ENCODE results near the gene CLDN16. TPM values are rescaled to one million over a fixed set of nuclear protein-coding genes. Genes with fewer than 3 reads are reported as not detected.
A peak's percentile ranks its signal among the peaks of the same experiment; 100 is the strongest.

CLDN16 gene
- total and polyA plus RNA-seq, 2 experiments from 2014 or later = 0.11 TPM; not detected in 1

DNA sequence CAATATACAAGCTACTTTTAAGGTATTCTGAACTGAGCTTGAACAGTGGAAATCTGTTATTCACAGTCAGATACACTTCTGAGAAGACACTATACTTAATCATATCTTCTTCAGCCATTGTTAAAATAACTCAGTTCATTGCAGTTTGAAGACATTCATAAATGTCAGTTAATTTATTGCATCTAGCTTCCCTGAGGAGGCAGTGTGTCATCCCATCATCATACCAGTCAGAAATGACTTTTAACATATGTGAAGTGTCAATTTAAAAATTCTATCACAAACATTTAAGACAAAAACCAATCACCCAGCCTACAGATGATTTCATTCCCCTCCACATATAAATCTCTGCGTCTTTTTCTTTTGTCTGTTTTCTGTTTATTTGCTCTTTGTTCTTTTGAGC lies 54.3 kb downstream of the CLDN16 start:
- H3F3A ChIP-seq (ENCODE audit: insufficient read depth) = no peaks in the 10 kb centered on the region
- in situ Hi-C loops (cut with MboI) = loop anchor here (25.0 kb wide), 1 partner anchor 480 kb away; no protein-coding TSS in a partner anchor
- 59 to 78% methylated on average over 1 of the region's 1 CpG for WGBS, 2 experiments (ENCODE audit: low coverage in 1 of 2, low lambda C conversion rate in 2 of 2, missing lambda C conversion rate in 2 of 2)

DNA sequence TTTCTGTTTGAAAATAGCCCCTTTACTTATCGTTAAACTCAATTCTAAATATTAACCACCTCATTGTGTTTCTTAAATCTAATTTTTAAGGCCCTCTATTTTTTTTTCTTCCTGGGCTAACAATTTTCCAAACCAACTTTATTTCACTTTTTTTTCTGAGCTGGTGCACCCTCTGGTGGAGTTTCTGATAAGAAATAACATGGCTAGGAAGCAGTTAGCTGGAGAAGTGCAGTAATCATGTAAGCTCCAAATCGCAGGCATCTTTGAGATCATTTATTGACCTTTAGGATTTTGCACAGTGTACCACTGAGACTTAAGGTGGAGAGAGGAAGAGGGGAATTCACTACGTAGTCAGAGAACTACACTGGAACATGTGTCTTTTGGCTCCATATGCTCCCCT lies 55.3 kb downstream of the CLDN16 start:
- Histone ChIP-seq H4K20me1 (ENCODE audit: insufficient read depth) (no peaks in the 10 kb centered on the region), H3K27ac (no peak overlapping the region), H3F3A (ENCODE audit: insufficient read depth) (no peaks in the 10 kb centered on the region), H3K9me2 (ENCODE audit: insufficient read depth) (no peaks in the 10 kb centered on the region), H3K4me3 (no peak overlapping the region), H3K4me1 (ENCODE audit: insufficient read depth) (peaks cover 13% of the 10 kb centered on the region; the same call in 1 of the 2 replicates), H3K9ac (no peak overlapping the region), H2AFZ (peak overlapping the region; percentile 41), H3K9me3 (ENCODE audit: low read depth) (no peaks in the 10 kb centered on the region), H3K4me2 (ENCODE audit: unreplicated experiment) (no peak overlapping the region), H3K79me2 (ENCODE audit: insufficient read depth) (no peaks in the 10 kb centered on the region), H3K27me3 (replicated peaks; ENCODE audit: insufficient read depth) (no peaks in the 10 kb centered on the region), H3K36me3 (ENCODE audit: low read depth) (no peaks in the 10 kb centered on the region)
- 48 to 60% methylated on average over 3 of the region's 3 CpGs for WGBS, 2 experiments (ENCODE audit: low coverage in 1 of 2, low lambda C conversion rate in 2 of 2, missing lambda C conversion rate in 2 of 2)
- peak; percentile 59 for DNase-seq
- TF ChIP-seq EZH2 (IDR thresholded peaks at IDR 0.05; ENCODE audit: insufficient read depth, poor library complexity, severe bottlenecking) = no peak
- no peak for TF ChIP-seq EZH2phosphoT487 (IDR thresholded peaks at IDR 0.05; ENCODE audit: insufficient read depth, low read depth)
- in situ Hi-C loops (cut with MboI) = loop anchor here (25.0 kb wide), 1 partner anchor 481 kb away; no protein-coding TSS in a partner anchor

More for the DNA sequence above, 54.3 kb downstream of the CLDN16 start:
- Histone ChIP-seq H3K27me3 (replicated peaks; ENCODE audit: insufficient read depth) (no peaks in the 10 kb centered on the region), H3K27ac (no peak overlapping the region), H3K9me3 (ENCODE audit: low read depth) (no peaks in the 10 kb centered on the region), H3K4me2 (ENCODE audit: unreplicated experiment) (no peak overlapping the region), H2AFZ (no peak overlapping the region), H3K4me1 (ENCODE audit: insufficient read depth) (peaks cover 13% of the 10 kb centered on the region; the same call in 1 of the 2 replicates), H3K4me3 (no peak overlapping the region), H3K9me2 (ENCODE audit: insufficient read depth) (no peaks in the 10 kb centered on the region), H3K79me2 (ENCODE audit: insufficient read depth) (no peaks in the 10 kb centered on the region), H3K9ac (no peak overlapping the region), H4K20me1 (ENCODE audit: insufficient read depth) (no peaks in the 10 kb centered on the region), H3K36me3 (ENCODE audit: low read depth) (no peaks in the 10 kb centered on the region)
- TF ChIP-seq EZH2 (IDR thresholded peaks at IDR 0.05; ENCODE audit: insufficient read depth, poor library complexity, severe bottlenecking) (no peak), EZH2phosphoT487 (IDR thresholded peaks at IDR 0.05; ENCODE audit: insufficient read depth, low read depth) (no peak)
- no peak for DNase-seq

DNA sequence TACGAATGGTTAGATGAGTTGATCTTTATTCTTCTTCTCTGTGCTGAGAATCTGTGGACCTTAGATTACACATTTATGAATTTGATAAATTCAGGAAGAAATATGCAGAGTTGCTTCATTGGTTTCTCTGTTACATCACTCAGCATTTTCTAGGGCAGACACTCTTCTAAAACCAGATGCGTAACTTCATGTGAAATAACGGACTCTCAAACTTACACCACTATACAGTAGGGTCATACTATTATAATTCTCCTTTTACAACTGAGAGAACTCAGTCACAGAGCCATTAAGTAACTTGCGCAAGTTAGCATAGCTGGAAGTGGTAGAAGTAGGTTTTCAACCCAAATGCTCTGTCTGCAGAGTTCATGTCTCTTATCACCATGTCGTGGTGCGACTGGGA lies 56.0 kb downstream of the CLDN16 start:
- TF ChIP-seq EZH2 (IDR thresholded peaks at IDR 0.05; ENCODE audit: insufficient read depth, poor library complexity, severe bottlenecking) (no peak), EZH2phosphoT487 (IDR thresholded peaks at IDR 0.05; ENCODE audit: insufficient read depth, low read depth) (no peak)
- WGBS, 2 experiments (ENCODE audit: low coverage in 1 of 2, low lambda C conversion rate in 2 of 2, missing lambda C conversion rate in 2 of 2) = 98% methylated on average over 6 of the region's 6 CpGs
- no peak overlapping the region for H3K4me3 ChIP-seq

DNA sequence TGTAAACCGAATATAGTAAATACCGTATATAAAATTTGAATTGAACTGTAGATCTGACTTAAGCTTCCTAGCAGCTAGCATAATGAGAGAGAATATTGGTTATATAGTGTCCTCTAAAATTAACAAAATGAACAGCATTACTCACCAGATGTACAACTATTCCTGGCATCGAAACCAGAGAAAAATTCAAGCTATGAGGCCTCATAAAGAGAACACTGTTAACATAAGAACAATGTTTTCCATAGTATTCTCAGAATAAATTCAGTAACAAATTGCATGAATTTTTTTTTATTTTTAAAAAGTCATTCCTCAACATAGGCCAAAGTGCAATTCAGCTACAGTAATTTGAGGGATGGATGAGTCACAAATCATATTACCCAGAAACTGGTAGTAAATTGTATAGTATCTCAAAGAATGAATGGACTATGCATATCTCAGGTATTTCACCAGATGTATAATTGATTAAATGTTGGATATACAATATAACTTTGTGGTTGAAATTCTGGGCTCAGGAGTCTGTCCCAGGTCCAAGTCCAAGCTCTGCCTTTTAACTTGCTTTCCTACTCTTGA lies 56.7 kb downstream of the CLDN16 start:
- no peaks in the 10 kb centered on the region for H4K20me1 ChIP-seq (ENCODE audit: insufficient read depth)
- TF ChIP-seq EZH2phosphoT487 (IDR thresholded peaks at IDR 0.05; ENCODE audit: insufficient read depth, low read depth) = no peak
- TF ChIP-seq EZH2 (IDR thresholded peaks at IDR 0.05; ENCODE audit: insufficient read depth, poor library complexity, severe bottlenecking) = no peak
- H3K9me2 ChIP-seq (ENCODE audit: insufficient read depth) = no peaks in the 10 kb centered on the region
- no peak overlapping the region for H3K9ac ChIP-seq
- peak; percentile 21 for DNase-seq
- H3K9me3 ChIP-seq (ENCODE audit: low read depth) = no peaks in the 10 kb centered on the region
- WGBS, 2 experiments (ENCODE audit: low coverage in 1 of 2, low lambda C conversion rate in 2 of 2, missing lambda C conversion rate in 2 of 2) = 93 to 95% methylated on average over 3 of the region's 3 CpGs
- no peak overlapping the region for H2AFZ ChIP-seq
- in situ Hi-C loops (cut with MboI) = loop anchor here (25.0 kb wide), 1 partner anchor 482 kb away; no protein-coding TSS in a partner anchor
- no peak overlapping the region for H3K4me3 ChIP-seq
- peaks cover 13% of the 10 kb centered on the region; the same call in 1 of the 2 replicates for H3K4me1 ChIP-seq (ENCODE audit: insufficient read depth)
- no peaks in the 10 kb centered on the region for H3K79me2 ChIP-seq (ENCODE audit: insufficient read depth)
- H3K4me2 ChIP-seq (ENCODE audit: unreplicated experiment) = no peak overlapping the region
- H3K36me3 ChIP-seq (ENCODE audit: low read depth) = no peaks in the 10 kb centered on the region
- H3K27me3 ChIP-seq (replicated peaks; ENCODE audit: insufficient read depth) = no peaks in the 10 kb centered on the region
- no peak overlapping the region for H3K27ac ChIP-seq
- H3F3A ChIP-seq (ENCODE audit: insufficient read depth) = no peaks in the 10 kb centered on the region

More for the DNA sequence above, 56.0 kb downstream of the CLDN16 start:
- no peaks in the 10 kb centered on the region for H3K9me2 ChIP-seq (ENCODE audit: insufficient read depth)
- peaks cover 13% of the 10 kb centered on the region; the same call in 1 of the 2 replicates for H3K4me1 ChIP-seq (ENCODE audit: insufficient read depth)
- H3F3A ChIP-seq (ENCODE audit: insufficient read depth) = no peaks in the 10 kb centered on the region
- no peak for DNase-seq
- H4K20me1 ChIP-seq (ENCODE audit: insufficient read depth) = no peaks in the 10 kb centered on the region
- in situ Hi-C loops (cut with MboI) = loop anchor here (25.0 kb wide), 1 partner anchor 482 kb away; no protein-coding TSS in a partner anchor
- no peaks in the 10 kb centered on the region for H3K9me3 ChIP-seq (ENCODE audit: low read depth)
- H3K79me2 ChIP-seq (ENCODE audit: insufficient read depth) = no peaks in the 10 kb centered on the region
- H3K4me2 ChIP-seq (ENCODE audit: unreplicated experiment) = no peak overlapping the region
- H3K36me3 ChIP-seq (ENCODE audit: low read depth) = no peaks in the 10 kb centered on the region
- H3K9ac ChIP-seq = no peak overlapping the region
- H2AFZ ChIP-seq = 0 out of 2 replicates have a peak overlapping the region, but pooled peaks have one; percentile 41
- H3K27me3 ChIP-seq (replicated peaks; ENCODE audit: insufficient read depth) = no peaks in the 10 kb centered on the region
- H3K27ac ChIP-seq = no peak overlapping the region

Measured in GM23248 (cell line).